NCI-H345 treated with DMSO at 0.1 percent for 48 hours (cell line): ENCODE measurements around the gene CANT1.

Experiments used
- DNase-seq: peaks from one replicate; lab custom pipeline; 2025; ENCODE audit not compliant: unreplicated experiment; lab: John Stamatoyannopoulos, UW

The CANT1 gene

GRCh38 chr17:79011451-79012147 lies 2.0 kb upstream of the CANT1 start:
- DNase-seq, result no peak

- DNase-seq, result no peak
Measured at GRCh38 chr17:79010304-79010646, 711 bp upstream of the CANT1 start.

- no peak for DNase-seq
Measured at GRCh38 chr17:79008666-79009387, 737 bp downstream of the CANT1 start.

- no peak for DNase-seq
Measured at GRCh38 chr17:79007504-79008381, 1.8 kb downstream of the CANT1 start.

- DNase-seq, result no peak
Measured at GRCh38 chr17:79006794-79007503, 2.6 kb downstream of the CANT1 start.

GRCh38 chr17:79006046-79006445 lies 3.5 kb downstream of the CANT1 start:
- DNase-seq, result no peak

GRCh38 chr17:79005063-79005861 lies 4.3 kb downstream of the CANT1 start:
- DNase-seq, result peak; percentile 93

- DNase-seq, result peak; percentile 28
Measured at GRCh38 chr17:79003661-79004411, 5.7 kb downstream of the CANT1 start.

GRCh38 chr17:79002796-79003593 lies 6.6 kb downstream of the CANT1 start:
- DNase-seq, result no peak

- no peak for DNase-seq
Measured at GRCh38 chr17:79002291-79002690, 7.3 kb downstream of the CANT1 start.

GRCh38 chr17:79001190-79002020 lies 8.2 kb downstream of the CANT1 start:
- DNase-seq, result no peak

GRCh38 chr17:79000396-79001189 lies 9.0 kb downstream of the CANT1 start:
- no peak for DNase-seq

- DNase-seq, result no peak
Measured at GRCh38 chr17:78999947-79000395, 9.6 kb downstream of the CANT1 start.

GRCh38 chr17:78999056-78999768 lies 10.4 kb downstream of the CANT1 start:
- DNase-seq, result no peak

- no peak for DNase-seq
Measured at GRCh38 chr17:78998311-78999055, 11.1 kb downstream of the CANT1 start.

- no peak for DNase-seq
Measured at GRCh38 chr17:78997881-78998280, 11.7 kb downstream of the CANT1 start.
